ENCODE measurements around the gene DRC7.

DNA sequence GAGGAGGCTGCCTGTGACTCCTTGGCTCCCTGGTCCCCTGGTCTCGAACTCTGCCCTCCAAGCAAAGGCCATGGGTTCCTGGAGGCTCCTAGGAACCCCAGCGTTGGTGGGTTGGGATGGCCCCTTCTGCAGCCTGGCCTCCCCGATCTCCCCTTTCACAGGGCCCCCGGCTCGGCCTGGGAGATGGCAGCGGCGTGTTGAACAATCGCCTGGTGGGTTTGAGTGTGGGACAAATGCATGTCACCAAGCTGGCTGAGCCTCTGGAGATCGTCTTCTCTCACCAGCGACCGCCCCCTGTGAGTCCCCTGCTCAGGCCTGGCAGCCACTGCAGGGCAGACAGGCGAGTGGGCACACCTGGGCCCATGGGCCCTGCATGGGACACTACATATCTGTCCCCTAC lies 15.6 kb upstream of the DRC7 start:
- no peak for TF ChIP-seq POLR2AphosphoS5 (IDR thresholded peaks at IDR 0.05; ENCODE audit: low read depth, low read length)
- TF ChIP-seq, protein P1, sequence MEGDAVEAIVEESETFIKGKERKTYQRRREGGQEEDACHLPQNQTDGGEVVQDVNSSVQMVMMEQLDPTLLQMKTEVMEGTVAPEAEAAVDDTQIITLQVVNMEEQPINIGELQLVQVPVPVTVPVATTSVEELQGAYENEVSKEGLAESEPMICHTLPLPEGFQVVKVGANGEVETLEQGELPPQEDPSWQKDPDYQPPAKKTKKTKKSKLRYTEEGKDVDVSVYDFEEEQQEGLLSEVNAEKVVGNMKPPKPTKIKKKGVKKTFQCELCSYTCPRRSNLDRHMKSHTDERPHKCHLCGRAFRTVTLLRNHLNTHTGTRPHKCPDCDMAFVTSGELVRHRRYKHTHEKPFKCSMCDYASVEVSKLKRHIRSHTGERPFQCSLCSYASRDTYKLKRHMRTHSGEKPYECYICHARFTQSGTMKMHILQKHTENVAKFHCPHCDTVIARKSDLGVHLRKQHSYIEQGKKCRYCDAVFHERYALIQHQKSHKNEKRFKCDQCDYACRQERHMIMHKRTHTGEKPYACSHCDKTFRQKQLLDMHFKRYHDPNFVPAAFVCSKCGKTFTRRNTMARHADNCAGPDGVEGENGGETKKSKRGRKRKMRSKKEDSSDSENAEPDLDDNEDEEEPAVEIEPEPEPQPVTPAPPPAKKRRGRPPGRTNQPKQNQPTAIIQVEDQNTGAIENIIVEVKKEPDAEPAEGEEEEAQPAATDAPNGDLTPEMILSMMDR (IDR thresholded peaks at IDR 0.05) = no peak
- TF ChIP-seq, protein P2, sequence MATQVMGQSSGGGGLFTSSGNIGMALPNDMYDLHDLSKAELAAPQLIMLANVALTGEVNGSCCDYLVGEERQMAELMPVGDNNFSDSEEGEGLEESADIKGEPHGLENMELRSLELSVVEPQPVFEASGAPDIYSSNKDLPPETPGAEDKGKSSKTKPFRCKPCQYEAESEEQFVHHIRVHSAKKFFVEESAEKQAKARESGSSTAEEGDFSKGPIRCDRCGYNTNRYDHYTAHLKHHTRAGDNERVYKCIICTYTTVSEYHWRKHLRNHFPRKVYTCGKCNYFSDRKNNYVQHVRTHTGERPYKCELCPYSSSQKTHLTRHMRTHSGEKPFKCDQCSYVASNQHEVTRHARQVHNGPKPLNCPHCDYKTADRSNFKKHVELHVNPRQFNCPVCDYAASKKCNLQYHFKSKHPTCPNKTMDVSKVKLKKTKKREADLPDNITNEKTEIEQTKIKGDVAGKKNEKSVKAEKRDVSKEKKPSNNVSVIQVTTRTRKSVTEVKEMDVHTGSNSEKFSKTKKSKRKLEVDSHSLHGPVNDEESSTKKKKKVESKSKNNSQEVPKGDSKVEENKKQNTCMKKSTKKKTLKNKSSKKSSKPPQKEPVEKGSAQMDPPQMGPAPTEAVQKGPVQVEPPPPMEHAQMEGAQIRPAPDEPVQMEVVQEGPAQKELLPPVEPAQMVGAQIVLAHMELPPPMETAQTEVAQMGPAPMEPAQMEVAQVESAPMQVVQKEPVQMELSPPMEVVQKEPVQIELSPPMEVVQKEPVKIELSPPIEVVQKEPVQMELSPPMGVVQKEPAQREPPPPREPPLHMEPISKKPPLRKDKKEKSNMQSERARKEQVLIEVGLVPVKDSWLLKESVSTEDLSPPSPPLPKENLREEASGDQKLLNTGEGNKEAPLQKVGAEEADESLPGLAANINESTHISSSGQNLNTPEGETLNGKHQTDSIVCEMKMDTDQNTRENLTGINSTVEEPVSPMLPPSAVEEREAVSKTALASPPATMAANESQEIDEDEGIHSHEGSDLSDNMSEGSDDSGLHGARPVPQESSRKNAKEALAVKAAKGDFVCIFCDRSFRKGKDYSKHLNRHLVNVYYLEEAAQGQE (IDR thresholded peaks at IDR 0.05; ENCODE audit: insufficient read depth in 1 of 2, low read depth in 2 of 2, low read length in 1 of 2) = no peak
